Prostate gland (tissue), 2 donors: Measurements from ENCODE around the gene LARGE1. TPM values are rescaled to one million over a fixed set of nuclear protein-coding genes. Genes with fewer than 3 reads are reported as not detected.
A peak's percentile ranks its signal among the peaks of the same experiment; 100 is the strongest.

Source experiments
- DNase-seq: peaks from one replicate; pipeline ENCODE4 v3.0.0-alpha.2; 2019; ENCODE audit warnings: low spot score
- H3K27ac ChIP-seq, 2 donors: fragments of 200-600 bp; sonication (generic); 2 replicates each; pipeline ENCODE4 v1.5.1; 2017 to 2019
- H3K27me3 ChIP-seq: fragments of 200-600 bp; sonication (generic); replicated peaks from 2 replicates; pipeline ENCODE4 v1.5.1; 2019; ENCODE audit not compliant: insufficient read depth
- H3K36me3 ChIP-seq, 2 donors: fragments of 200-600 bp; sonication (generic); 1 replicate in 1 of 2; 2 replicates in 1 of 2; pipeline versions ENCODE4 v1.5.1 to v1.8.1; 2017 to 2019
- H3K4me1 ChIP-seq: fragments of 200-600 bp; sonication (generic); replicated peaks from 2 replicates; pipeline ENCODE4 v1.5.1; 2019
- H3K4me3 ChIP-seq, 2 donors: fragments of 200-600 bp; sonication (generic); 2 replicates each; pipeline ENCODE4 v1.5.1; 2017 to 2019
- H3K9me3 ChIP-seq: fragments of 200-600 bp; sonication (generic); 2 replicates; pipeline ENCODE4 v1.5.1; 2017
- CTCF ChIP-seq, 4 experiments: fragments of 200-600 bp in 2 of 4; fragments of 450-650 bp in 2 of 4; sonication (generic) in 2 of 4; IDR thresholded peaks; 1 replicate in 3 of 4; 2 replicates in 1 of 4; pipeline ENCODE4 v1.5.1; 2016 to 2019; ENCODE audit warnings: antibody characterized with exemption in 4 of 4, mild to moderate bottlenecking in 2 of 4, moderate library complexity in 2 of 4
- POLR2A ChIP-seq: fragments of 450-650 bp; IDR thresholded peaks from one replicate; pipeline ENCODE4 v1.6.1; 2016; ENCODE audit warnings: antibody characterized with exemption, mild to moderate bottlenecking
- POLR2AphosphoS5 ChIP-seq: sonication (generic); formaldehyde crosslinking; IDR thresholded peaks from one replicate; pipeline ENCODE4 v1.6.1; 2017; ENCODE audit warnings: antibody characterized with exemption
- WGBS: methylation state at CpG from one replicate; pipeline ENCODE4 v1.1.5; 2018; 5-methylcytosine and 5-hydroxymethylcytosine counted together
- intact Hi-C: fragments of 100-400 bp; cut with DNase I; formaldehyde crosslinking; loops from one replicate; pipeline ENCODE4 v1.14.2; 2022
- total RNA-seq, 2 donors: library from RNA; depleted of rRNA; stranded (reverse); fragments of >200 nt; gene quantifications; one replicate each; pipeline ENCODE4 v1.1.0, GENCODE V29; 2016

The LARGE1 gene
- total RNA-seq, 2 donors from 2014 or later, result 18.6 to 37.4 TPM

DNA sequence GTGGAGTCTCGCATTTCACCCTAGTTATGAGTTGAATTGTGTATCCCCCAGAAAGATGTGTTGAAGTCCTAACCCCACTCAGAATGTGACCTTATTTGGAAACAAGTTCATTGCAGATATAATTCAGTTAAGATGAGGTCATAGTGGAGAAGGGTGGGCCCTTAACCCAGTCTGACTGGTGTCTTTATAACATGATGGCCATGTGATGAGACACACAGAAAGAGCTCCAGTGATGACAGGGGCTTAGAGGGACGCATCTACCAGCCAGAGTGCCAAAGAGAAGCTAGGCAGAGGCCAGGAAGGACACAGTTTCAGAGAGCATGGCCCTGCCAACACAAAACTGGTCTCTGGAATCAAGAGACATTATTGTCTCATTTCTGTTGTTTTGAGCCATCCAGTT, 50.3 kb downstream of the LARGE1 start:
- 92% methylated on average over 2 of the region's 2 CpGs for WGBS
- H3K36me3 ChIP-seq, result no peaks in the 10 kb centered on the region
- TF ChIP-seq POLR2AphosphoS5, result no peak
- TF ChIP-seq POLR2A, result no peak
- no peak for TF ChIP-seq CTCF (IDR thresholded peaks at IDR 0.05)
- no peak for DNase-seq
- no peak overlapping the region for H3K27ac ChIP-seq
- H3K4me3 ChIP-seq, result no peak overlapping the region
- intact Hi-C loops, result no loop called here
- H3K9me3 ChIP-seq, result no peaks in the 10 kb centered on the region
- H3K27me3 ChIP-seq, result no peaks in the 10 kb centered on the region
- H3K4me1 ChIP-seq, result no peaks in the 10 kb centered on the region

DNA sequence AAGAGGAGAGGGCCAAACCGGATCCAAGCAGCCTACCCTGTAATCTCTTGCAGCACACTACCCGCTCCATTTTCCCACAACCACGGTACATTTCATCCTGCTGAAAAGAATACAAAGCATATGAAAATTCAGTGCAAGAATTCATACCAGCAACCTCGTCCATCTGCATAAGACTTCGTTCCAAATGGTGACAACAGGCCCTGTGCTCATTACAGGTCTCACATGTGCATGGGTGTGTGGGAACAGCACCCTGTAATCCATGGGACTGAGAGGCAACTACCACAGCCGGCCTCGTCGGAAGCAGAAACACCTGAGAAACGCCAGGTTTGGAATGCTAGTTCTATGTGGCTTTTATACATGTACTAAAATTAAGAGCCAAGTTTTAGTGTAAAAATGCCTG, 52.3 kb downstream of the LARGE1 start:
- Histone ChIP-seq H3K36me3 (no peaks in the 10 kb centered on the region), H3K27ac (no peak overlapping the region), H3K9me3 (no peaks in the 10 kb centered on the region), H3K27me3 (no peaks in the 10 kb centered on the region), H3K4me3 (no peak overlapping the region), H3K4me1 (no peaks in the 10 kb centered on the region)
- no peak for DNase-seq
- intact Hi-C loops, result no loop called here
- TF ChIP-seq CTCF (IDR thresholded peaks at IDR 0.05) (no peak), POLR2AphosphoS5 (no peak), POLR2A (no peak)
- WGBS, result 94% methylated on average over 9 of the region's 9 CpGs

- 60% methylated on average over 12 of the region's 12 CpGs for WGBS
- no peak overlapping the region for H3K4me3 ChIP-seq
- no peaks in the 10 kb centered on the region for H3K4me1 ChIP-seq
- intact Hi-C loops, result no loop called here
- no peaks in the 10 kb centered on the region for H3K27me3 ChIP-seq
- no peaks in the 10 kb centered on the region for H3K36me3 ChIP-seq
- no peaks in the 10 kb centered on the region for H3K9me3 ChIP-seq
- peak overlapping the region in 1 of 2 donors; percentile 32 for H3K27ac ChIP-seq
- TF ChIP-seq POLR2A (no peak), CTCF (IDR thresholded peaks at IDR 0.05) (no peak), POLR2AphosphoS5 (no peak)
- DNase-seq, result no peak
Measured at GRCh38 chr22:33867118-33867866, 53.0 kb downstream of the LARGE1 start.

GRCh38 chr22:33866511-33866910, 53.8 kb downstream of the LARGE1 start:
- H3K4me3 ChIP-seq, result no peak overlapping the region
- H3K9me3 ChIP-seq, result no peaks in the 10 kb centered on the region
- intact Hi-C loops, result no loop called here
- TF ChIP-seq CTCF (IDR thresholded peaks at IDR 0.05), result no peak
- no peak for TF ChIP-seq POLR2AphosphoS5
- no peak for TF ChIP-seq POLR2A
- H3K4me1 ChIP-seq, result no peaks in the 10 kb centered on the region
- WGBS, result 91% methylated on average over 3 of the region's 3 CpGs
- no peak overlapping the region for H3K27ac ChIP-seq
- no peaks in the 10 kb centered on the region for H3K27me3 ChIP-seq
- no peak for DNase-seq
- H3K36me3 ChIP-seq, result no peaks in the 10 kb centered on the region

- Histone ChIP-seq H3K36me3 (no peaks in the 10 kb centered on the region), H3K27ac (no peak overlapping the region), H3K9me3 (no peaks in the 10 kb centered on the region), H3K4me1 (no peaks in the 10 kb centered on the region), H3K27me3 (no peaks in the 10 kb centered on the region), H3K4me3 (no peak overlapping the region)
- WGBS, result 100% methylated on average over 1 of the region's 1 CpG
- DNase-seq, result no peak
- TF ChIP-seq POLR2AphosphoS5 (no peak), CTCF (IDR thresholded peaks at IDR 0.05) (no peak), POLR2A (no peak)
- intact Hi-C loops, result no loop called here
Measured at GRCh38 chr22:33865996-33866395, 54.3 kb downstream of the LARGE1 start.
